ENCODE measurements around the gene SLC45A3. TPM values are rescaled to one million over a fixed set of nuclear protein-coding genes. Genes with fewer than 3 reads are reported as not detected.

SLC45A3 gene
- total RNA-seq, 1 donor from 2014 or later, result 2.9 TPM

- Mint-ChIP-seq H3K27ac (ENCODE audit: unreplicated experiment) (peak overlapping the region; percentile 63), H3K9me3 (ENCODE audit: low read depth) (no peaks in the 10 kb centered on the region), H3K4me1 (ENCODE audit: low read depth) (peaks cover 53% of the 10 kb centered on the region), H3K36me3 (ENCODE audit: low read depth) (peaks cover 12% of the 10 kb centered on the region), H3K27me3 (ENCODE audit: low read depth) (no peaks in the 10 kb centered on the region), H3K4me3 (ENCODE audit: unreplicated experiment) (no peak overlapping the region)
- no peak for TF ChIP-seq CTCF (IDR thresholded peaks at IDR 0.05)
- DNase-seq (ENCODE audit: low spot score), result no peak
These were observed 26.5 kb upstream of the SLC45A3 start for GRCh38 chr1:205706601-205707502.

GRCh38 chr1:205704903-205705302 is 24.6 kb upstream of the SLC45A3 start:
- Mint-ChIP-seq H3K9me3 (ENCODE audit: low read depth) (no peaks in the 10 kb centered on the region), H3K27me3 (ENCODE audit: low read depth) (no peaks in the 10 kb centered on the region), H3K36me3 (ENCODE audit: low read depth) (peaks cover 10% of the 10 kb centered on the region), H3K4me1 (ENCODE audit: low read depth) (peaks cover 56% of the 10 kb centered on the region), H3K27ac (ENCODE audit: unreplicated experiment) (no peak overlapping the region), H3K4me3 (ENCODE audit: unreplicated experiment) (no peak overlapping the region)
- no peak for TF ChIP-seq CTCF (IDR thresholded peaks at IDR 0.05)
- DNase-seq (ENCODE audit: low spot score), result no peak

- TF ChIP-seq CTCF (IDR thresholded peaks at IDR 0.05), result no peak
- no peak overlapping the region for H3K4me3 Mint-ChIP-seq (ENCODE audit: unreplicated experiment)
- H3K36me3 Mint-ChIP-seq (ENCODE audit: low read depth), result peaks cover 10% of the 10 kb centered on the region
- no peak overlapping the region for H3K27ac Mint-ChIP-seq (ENCODE audit: unreplicated experiment)
- H3K4me1 Mint-ChIP-seq (ENCODE audit: low read depth), result peaks cover 38% of the 10 kb centered on the region
- DNase-seq (ENCODE audit: low spot score), result no peak
- no peaks in the 10 kb centered on the region for H3K27me3 Mint-ChIP-seq (ENCODE audit: low read depth)
- H3K9me3 Mint-ChIP-seq (ENCODE audit: low read depth), result no peaks in the 10 kb centered on the region
These were observed 22.8 kb upstream of the SLC45A3 start for GRCh38 chr1:205703072-205703471.

GRCh38 chr1:205701891-205702290 is 21.6 kb upstream of the SLC45A3 start:
- Mint-ChIP-seq H3K9me3 (ENCODE audit: low read depth) (no peaks in the 10 kb centered on the region), H3K27ac (ENCODE audit: unreplicated experiment) (peak overlapping the region; percentile 65), H3K36me3 (ENCODE audit: low read depth) (peaks cover 10% of the 10 kb centered on the region), H3K4me1 (ENCODE audit: low read depth) (peaks cover 28% of the 10 kb centered on the region), H3K27me3 (ENCODE audit: low read depth) (no peaks in the 10 kb centered on the region), H3K4me3 (ENCODE audit: unreplicated experiment) (no peak overlapping the region)
- TF ChIP-seq CTCF (IDR thresholded peaks at IDR 0.05), result no peak
- DNase-seq (ENCODE audit: low spot score), result no peak

- Mint-ChIP-seq H3K4me1 (ENCODE audit: low read depth) (peaks cover 24% of the 10 kb centered on the region), H3K27ac (ENCODE audit: unreplicated experiment) (no peak overlapping the region), H3K4me3 (ENCODE audit: unreplicated experiment) (no peak overlapping the region), H3K36me3 (ENCODE audit: low read depth) (peaks cover 10% of the 10 kb centered on the region), H3K9me3 (ENCODE audit: low read depth) (no peaks in the 10 kb centered on the region), H3K27me3 (ENCODE audit: low read depth) (no peaks in the 10 kb centered on the region)
- TF ChIP-seq CTCF (IDR thresholded peaks at IDR 0.05), result no peak
- DNase-seq (ENCODE audit: low spot score), result no peak
These were observed 21.1 kb upstream of the SLC45A3 start for GRCh38 chr1:205701420-205701819.
